ENCODE data around the gene PKNOX1.
"Not testable (repeated sequence)": the region's sequence is repeated elsewhere in the genome, so short reads cannot be mapped to it uniquely, and the experiment has no call there.

PKNOX1 gene, protein sequence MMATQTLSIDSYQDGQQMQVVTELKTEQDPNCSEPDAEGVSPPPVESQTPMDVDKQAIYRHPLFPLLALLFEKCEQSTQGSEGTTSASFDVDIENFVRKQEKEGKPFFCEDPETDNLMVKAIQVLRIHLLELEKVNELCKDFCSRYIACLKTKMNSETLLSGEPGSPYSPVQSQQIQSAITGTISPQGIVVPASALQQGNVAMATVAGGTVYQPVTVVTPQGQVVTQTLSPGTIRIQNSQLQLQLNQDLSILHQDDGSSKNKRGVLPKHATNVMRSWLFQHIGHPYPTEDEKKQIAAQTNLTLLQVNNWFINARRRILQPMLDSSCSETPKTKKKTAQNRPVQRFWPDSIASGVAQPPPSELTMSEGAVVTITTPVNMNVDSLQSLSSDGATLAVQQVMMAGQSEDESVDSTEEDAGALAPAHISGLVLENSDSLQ

GRCh38 chr21:42973991-42974831 lies at the start of gene PKNOX1:
Gene PKNOX1 (plus strand): TSS chr21:42974562. CDS start chr21:43004382, 29,820 bp downstream.
- Histone ChIP-seq H3K4me3 (ENCODE audit: low read depth in 1 of 2, low read length in 2 of 2) (peak within 1 kb of the TSS; percentile 68 to 70), H3K36me3 (ENCODE audit: control insufficient read depth in 1 of 2, insufficient read depth in 2 of 2, low read length in 2 of 2) (no peaks in the 10 kb centered on the region), H3K9me3 (ENCODE audit: control insufficient read depth in 1 of 2, low read length in 2 of 2) (no peaks in the 10 kb centered on the region), H3K27me3 (ENCODE audit: low read depth, low read length) (no peaks in the 10 kb centered on the region), H3K4me1 (ENCODE audit: control insufficient read depth in 1 of 2, insufficient read depth in 2 of 2, low read length in 2 of 2) (peaks cover 4 to 13% of the 10 kb centered on the region in 2 donors), H3K27ac (ENCODE audit: low read length) (peak within 1 kb of the TSS; percentile 92)

GRCh38 chr21:42925114-42925926 lies 49.0 kb upstream of the PKNOX1 start, which contains the start of gene ERVH48-1:
Gene ERVH48-1 (minus strand): TSS chr21:42925630. CDS start chr21:42919006, 6,624 bp downstream.
- Histone ChIP-seq H3K27me3 (ENCODE audit: low read depth, low read length) (no peaks in the 10 kb centered on the region), H3K9me3 (ENCODE audit: control insufficient read depth in 1 of 2, low read length in 2 of 2) (no peaks in the 10 kb centered on the region), H3K4me1 (ENCODE audit: control insufficient read depth in 1 of 2, insufficient read depth in 2 of 2, low read length in 2 of 2) (no peaks in the 10 kb centered on the region), H3K36me3 (ENCODE audit: control insufficient read depth in 1 of 2, insufficient read depth in 2 of 2, low read length in 2 of 2) (no peaks in the 10 kb centered on the region), H3K27ac (ENCODE audit: low read length) (no peak within 1 kb of the TSS), H3K4me3 (ENCODE audit: low read depth in 1 of 2, low read length in 2 of 2) (no peak within 1 kb of the TSS)

- not testable (repeated sequence) for H3K27me3 ChIP-seq (ENCODE audit: low read depth, low read length); H3K9me3 ChIP-seq (ENCODE audit: control insufficient read depth in 1 of 2, low read length in 2 of 2); H3K36me3 ChIP-seq (ENCODE audit: control insufficient read depth in 1 of 2, insufficient read depth in 2 of 2, low read length in 2 of 2); H3K4me3 ChIP-seq (ENCODE audit: low read depth in 1 of 2, low read length in 2 of 2); H3K4me1 ChIP-seq (ENCODE audit: control insufficient read depth in 1 of 2, insufficient read depth in 2 of 2, low read length in 2 of 2); H3K27ac ChIP-seq (ENCODE audit: low read length)
Observed at GRCh38 chr21:42927474-42928200, 46.7 kb upstream of the PKNOX1 start.

DNA sequence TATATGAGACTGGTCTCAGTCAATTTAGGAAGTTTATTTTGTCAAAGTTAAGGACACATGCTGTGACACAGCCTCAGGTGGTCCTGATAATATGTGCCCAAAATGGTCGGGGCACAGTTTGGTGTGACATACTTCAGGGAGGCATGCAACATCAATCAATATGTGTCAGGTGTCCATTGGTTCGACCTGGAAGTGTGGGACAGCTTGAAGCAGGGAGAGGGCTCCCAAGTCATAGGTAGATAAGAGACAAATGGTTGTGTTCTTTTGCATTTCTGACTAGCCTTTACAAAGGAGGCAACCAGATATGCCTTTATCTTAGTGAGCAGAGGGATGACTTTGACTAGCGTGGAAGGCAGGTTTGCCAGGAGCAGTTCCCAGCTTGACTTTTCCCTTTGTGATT lies 44.4 kb upstream of the PKNOX1 start:
- Histone ChIP-seq H3K9me3 (ENCODE audit: control insufficient read depth in 1 of 2, low read length in 2 of 2) (no peaks in the 10 kb centered on the region), H3K27ac (ENCODE audit: low read length) (no peak overlapping the region), H3K36me3 (ENCODE audit: control insufficient read depth in 1 of 2, insufficient read depth in 2 of 2, low read length in 2 of 2) (no peaks in the 10 kb centered on the region), H3K27me3 (ENCODE audit: low read depth, low read length) (no peaks in the 10 kb centered on the region), H3K4me3 (ENCODE audit: low read depth in 1 of 2, low read length in 2 of 2) (no peak overlapping the region), H3K4me1 (ENCODE audit: control insufficient read depth in 1 of 2, insufficient read depth in 2 of 2, low read length in 2 of 2) (no peaks in the 10 kb centered on the region)

DNA sequence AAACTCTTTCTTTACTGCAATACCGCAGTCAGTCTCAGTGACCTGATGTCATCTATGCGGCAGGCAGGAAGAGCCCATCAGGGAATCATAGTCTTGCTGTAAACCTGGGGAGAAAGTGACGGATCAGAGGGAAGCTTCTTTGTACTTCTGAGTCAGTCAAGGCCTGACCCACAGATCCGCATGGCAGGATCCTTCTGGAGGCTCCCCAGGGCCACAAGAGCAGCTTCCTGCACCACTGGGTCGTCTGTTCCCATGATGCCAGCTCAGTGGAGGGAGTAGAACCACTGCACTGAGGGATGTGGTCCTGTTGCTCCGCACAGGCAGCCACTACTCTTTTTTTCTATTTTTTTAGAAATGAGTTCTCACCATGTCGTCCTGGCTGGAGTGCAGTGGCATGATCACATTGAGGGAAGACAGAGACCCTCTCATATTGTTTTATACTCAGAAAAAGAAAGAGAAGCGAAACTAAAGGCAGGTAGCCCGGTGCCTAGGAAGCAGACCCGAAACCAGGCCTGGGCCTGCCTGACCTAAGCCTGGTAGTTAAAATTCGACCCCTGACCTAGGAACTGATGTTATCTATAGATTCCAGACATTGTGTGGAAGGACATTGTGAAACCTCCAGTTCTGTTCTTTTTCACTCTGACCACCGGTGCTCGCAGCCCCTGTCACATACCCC lies 42.7 kb upstream of the PKNOX1 start:
- no peaks in the 10 kb centered on the region for H3K9me3 ChIP-seq (ENCODE audit: control insufficient read depth in 1 of 2, low read length in 2 of 2)
- H3K27me3 ChIP-seq (ENCODE audit: low read depth, low read length) = no peaks in the 10 kb centered on the region
- H3K4me3 ChIP-seq (ENCODE audit: low read depth in 1 of 2, low read length in 2 of 2) = no peak overlapping the region
- H3K4me1 ChIP-seq (ENCODE audit: control insufficient read depth in 1 of 2, insufficient read depth in 2 of 2, low read length in 2 of 2) = no peaks in the 10 kb centered on the region
- H3K27ac ChIP-seq (ENCODE audit: low read length) = no peak overlapping the region
- H3K36me3 ChIP-seq (ENCODE audit: control insufficient read depth in 1 of 2, insufficient read depth in 2 of 2, low read length in 2 of 2) = no peaks in the 10 kb centered on the region

DNA sequence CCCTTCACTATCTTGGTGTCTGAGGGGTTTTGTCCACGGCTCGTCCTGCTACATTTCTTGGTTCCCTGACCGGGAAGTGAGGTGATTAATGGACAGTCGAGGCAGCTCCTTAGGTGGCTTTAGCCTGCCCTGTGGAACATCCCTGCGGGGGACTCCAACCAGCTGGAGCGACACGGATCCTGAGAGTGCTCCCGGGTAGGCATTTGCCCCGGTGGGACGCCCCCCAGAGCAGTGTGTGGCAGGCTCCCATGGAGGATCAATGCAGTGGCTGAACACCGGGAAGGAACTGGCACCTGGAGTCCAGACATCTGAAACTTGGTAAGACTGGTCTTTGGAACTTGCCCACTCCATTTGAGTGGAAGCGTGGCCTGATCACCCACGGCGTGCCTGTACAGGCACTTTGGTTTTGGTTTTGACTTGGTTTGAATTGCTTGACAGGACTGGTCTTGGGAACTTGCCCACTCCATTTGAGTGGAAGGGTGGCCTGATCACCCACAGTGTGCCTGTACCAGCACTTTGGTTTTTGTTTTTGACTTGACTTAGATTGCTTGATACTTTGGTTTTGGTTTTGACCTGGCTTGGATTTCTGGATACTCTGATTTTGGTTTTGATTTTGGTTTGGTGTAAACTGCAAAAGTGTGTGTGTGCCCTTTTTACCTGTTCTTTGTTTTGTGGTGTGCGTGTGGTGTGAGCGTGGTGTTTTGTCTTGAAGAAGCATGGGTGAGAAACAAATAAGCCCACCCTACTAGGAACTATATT lies 41.8 kb upstream of the PKNOX1 start:
- H3K9me3 ChIP-seq (ENCODE audit: control insufficient read depth in 1 of 2, low read length in 2 of 2); H3K36me3 ChIP-seq (ENCODE audit: control insufficient read depth in 1 of 2, insufficient read depth in 2 of 2, low read length in 2 of 2); H3K27me3 ChIP-seq (ENCODE audit: low read depth, low read length); H3K4me3 ChIP-seq (ENCODE audit: low read depth in 1 of 2, low read length in 2 of 2); H3K27ac ChIP-seq (ENCODE audit: low read length); H3K4me1 ChIP-seq (ENCODE audit: control insufficient read depth in 1 of 2, insufficient read depth in 2 of 2, low read length in 2 of 2): not testable (repeated sequence)

DNA sequence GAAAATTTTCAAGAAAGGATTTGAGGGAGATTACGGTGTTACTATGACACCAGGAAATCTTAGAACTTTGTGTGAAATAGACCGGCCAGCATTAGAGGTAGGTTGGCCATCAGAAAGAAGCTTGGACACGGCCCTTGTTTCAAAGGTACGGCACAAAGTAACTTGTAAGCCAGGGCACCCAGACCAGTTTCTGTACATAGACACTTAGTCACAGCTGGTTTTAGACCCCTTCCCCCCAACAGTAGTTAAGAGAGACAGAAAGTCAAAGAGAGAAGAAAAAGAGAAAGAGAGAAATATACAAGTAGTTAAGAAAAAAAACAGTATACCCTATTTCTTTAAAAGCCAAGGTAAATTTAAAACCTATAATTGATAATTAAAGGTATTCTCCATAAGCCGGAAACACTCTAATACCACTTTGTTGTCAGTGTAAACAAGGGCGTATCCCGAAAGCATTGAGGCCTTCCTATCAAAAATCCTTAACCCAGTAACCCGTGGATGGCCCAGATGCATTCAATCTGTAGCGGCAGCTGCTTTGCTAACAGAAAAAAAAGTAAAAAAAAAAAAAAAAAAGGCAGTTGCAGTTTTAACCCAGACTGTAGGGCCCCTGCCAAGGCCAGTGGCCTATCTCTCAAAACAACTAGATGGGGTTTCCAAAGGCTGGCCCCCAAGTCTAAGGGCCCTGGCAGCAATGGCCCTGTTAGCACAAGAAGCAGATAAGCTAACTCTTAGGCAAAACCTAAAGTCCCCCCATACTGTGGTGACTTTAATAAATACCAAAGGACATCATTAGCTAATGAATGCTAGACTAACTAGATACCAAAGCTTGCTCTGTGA lies 41.0 kb upstream of the PKNOX1 start:
- not testable (repeated sequence) for H3K36me3 ChIP-seq (ENCODE audit: control insufficient read depth in 1 of 2, insufficient read depth in 2 of 2, low read length in 2 of 2); H3K9me3 ChIP-seq (ENCODE audit: control insufficient read depth in 1 of 2, low read length in 2 of 2); H3K27me3 ChIP-seq (ENCODE audit: low read depth, low read length); H3K4me3 ChIP-seq (ENCODE audit: low read depth in 1 of 2, low read length in 2 of 2); H3K27ac ChIP-seq (ENCODE audit: low read length); H3K4me1 ChIP-seq (ENCODE audit: control insufficient read depth in 1 of 2, insufficient read depth in 2 of 2, low read length in 2 of 2)

GRCh38 chr21:42933973-42934372 lies 40.4 kb upstream of the PKNOX1 start:
- not testable (repeated sequence) for H3K27me3 ChIP-seq (ENCODE audit: low read depth, low read length); H3K4me1 ChIP-seq (ENCODE audit: control insufficient read depth in 1 of 2, insufficient read depth in 2 of 2, low read length in 2 of 2); H3K27ac ChIP-seq (ENCODE audit: low read length); H3K36me3 ChIP-seq (ENCODE audit: control insufficient read depth in 1 of 2, insufficient read depth in 2 of 2, low read length in 2 of 2); H3K9me3 ChIP-seq (ENCODE audit: control insufficient read depth in 1 of 2, low read length in 2 of 2); H3K4me3 ChIP-seq (ENCODE audit: low read depth in 1 of 2, low read length in 2 of 2)

DNA sequence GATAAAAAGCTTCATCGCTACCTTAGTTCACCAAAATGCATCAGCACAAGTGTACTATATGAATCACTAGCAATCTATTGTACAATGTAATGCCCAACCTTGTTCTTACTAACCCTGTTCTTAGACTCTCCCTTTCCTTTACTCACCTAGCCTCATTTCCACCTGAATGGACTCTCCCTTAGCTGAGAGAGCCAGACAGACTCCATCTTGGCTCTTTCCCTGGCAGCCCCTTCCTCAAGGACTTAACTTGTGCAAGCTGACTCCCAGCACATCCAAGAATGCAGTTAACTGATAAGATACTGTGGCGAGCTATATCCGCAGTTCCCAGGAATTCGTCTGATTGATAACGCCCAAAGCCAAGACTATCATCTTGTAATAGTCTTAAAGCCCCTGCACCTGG lies 38.0 kb upstream of the PKNOX1 start:
- H3K4me3 ChIP-seq (ENCODE audit: low read depth in 1 of 2, low read length in 2 of 2); H3K4me1 ChIP-seq (ENCODE audit: control insufficient read depth in 1 of 2, insufficient read depth in 2 of 2, low read length in 2 of 2); H3K9me3 ChIP-seq (ENCODE audit: control insufficient read depth in 1 of 2, low read length in 2 of 2); H3K27me3 ChIP-seq (ENCODE audit: low read depth, low read length); H3K27ac ChIP-seq (ENCODE audit: low read length); H3K36me3 ChIP-seq (ENCODE audit: control insufficient read depth in 1 of 2, insufficient read depth in 2 of 2, low read length in 2 of 2): not testable (repeated sequence)
